Peyer's patch (tissue), 4 donors: ENCODE results near the gene POU6F2. TPM values are rescaled to one million over a fixed set of nuclear protein-coding genes. Genes with fewer than 3 reads are reported as not detected.

Experiments
- DNase-seq, 3 donors: peaks; one replicate each; pipeline ENCODE4 v3.0.0-alpha.2; 2017 to 2019
- H3K27ac ChIP-seq, 4 donors: fragments of 200-600 bp; sonication (generic); one replicate each; pipeline ENCODE4 v1.5.1; 2016 to 2019
- H3K27me3 ChIP-seq, 2 donors: fragments of 200-600 bp; sonication (generic); one replicate each; pipeline ENCODE4 v1.5.1; 2019
- H3K36me3 ChIP-seq, 3 donors: fragments of 200-600 bp; sonication (generic); one replicate each; pipeline ENCODE4 v1.5.1; 2016 to 2019
- H3K4me1 ChIP-seq, 4 donors: fragments of 200-600 bp; sonication (generic); one replicate each; pipeline ENCODE4 v1.5.1; 2016 to 2019
- H3K4me3 ChIP-seq, 4 donors: fragments of 200-600 bp; sonication (generic); 1 replicate in 3 of 4; 2 replicates in 1 of 4; pipeline ENCODE4 v1.5.1; 2016 to 2019; ENCODE audit warnings: mild to moderate bottlenecking in 1 of 4
- H3K9me3 ChIP-seq, 4 donors: fragments of 200-600 bp; sonication (generic); one replicate each; pipeline ENCODE4 v1.5.1; 2016 to 2019; ENCODE audit warnings: mild to moderate bottlenecking in 1 of 4
- POLR2A ChIP-seq, 2 donors: fragments of 450-650 bp; IDR thresholded peaks; one replicate each; pipeline ENCODE4 v1.5.1; 2017; ENCODE audit warnings: antibody characterized with exemption in 2 of 2, mild to moderate bottlenecking in 2 of 2, moderate library complexity in 2 of 2
- total RNA-seq, 4 donors: library from RNA; depleted of rRNA; stranded (reverse); fragments of >200 nt; gene quantifications; one replicate each; pipeline ENCODE4 v1.1.0, GENCODE V29; 2016
- TF ChIP-seq, protein P1 (sequence below), 6 experiments: fragments of 450-650 bp in 4 of 6; fragments of 200-600 bp in 2 of 6; sonication (generic) in 1 of 6; IDR thresholded peaks; one replicate each; pipeline ENCODE4 v1.5.1; 2017 to 2019; ENCODE audit warnings: antibody characterized with exemption in 6 of 6, mild to moderate bottlenecking in 3 of 6, moderate library complexity in 1 of 6

POU6F2 gene
- total RNA-seq, 4 donors from 2014 or later = 0.80 to 1.3 (median 1.2) TPM; not detected in 1

DNA sequence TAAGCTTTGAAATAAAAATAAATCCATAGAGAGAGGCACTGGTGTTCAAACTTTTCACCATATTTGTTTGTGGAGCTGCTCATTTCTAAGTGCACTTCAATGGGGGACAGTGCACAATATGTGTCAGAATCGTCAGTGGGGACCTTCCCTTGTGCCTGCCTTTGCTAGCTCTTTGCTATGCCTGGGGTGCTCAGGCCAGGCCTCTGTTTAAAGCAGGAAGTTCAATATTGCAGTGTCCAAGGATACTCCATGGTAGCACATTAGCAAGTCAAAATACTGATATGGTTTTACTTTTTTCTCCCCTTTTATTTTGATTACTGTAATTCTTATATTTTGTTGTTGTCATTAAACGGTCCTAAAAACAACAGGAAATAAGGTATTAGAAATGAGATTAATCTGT lies 113.4 kb downstream of the POU6F2 start:
- Histone ChIP-seq H3K9me3 (no peaks in the 10 kb centered on the region), H3K4me1 (no peaks in the 10 kb centered on the region), H3K36me3 (no peaks in the 10 kb centered on the region), H3K4me3 (no peak overlapping the region), H3K27ac (no peak overlapping the region), H3K27me3 (no peaks in the 10 kb centered on the region)
- TF ChIP-seq, protein P1, sequence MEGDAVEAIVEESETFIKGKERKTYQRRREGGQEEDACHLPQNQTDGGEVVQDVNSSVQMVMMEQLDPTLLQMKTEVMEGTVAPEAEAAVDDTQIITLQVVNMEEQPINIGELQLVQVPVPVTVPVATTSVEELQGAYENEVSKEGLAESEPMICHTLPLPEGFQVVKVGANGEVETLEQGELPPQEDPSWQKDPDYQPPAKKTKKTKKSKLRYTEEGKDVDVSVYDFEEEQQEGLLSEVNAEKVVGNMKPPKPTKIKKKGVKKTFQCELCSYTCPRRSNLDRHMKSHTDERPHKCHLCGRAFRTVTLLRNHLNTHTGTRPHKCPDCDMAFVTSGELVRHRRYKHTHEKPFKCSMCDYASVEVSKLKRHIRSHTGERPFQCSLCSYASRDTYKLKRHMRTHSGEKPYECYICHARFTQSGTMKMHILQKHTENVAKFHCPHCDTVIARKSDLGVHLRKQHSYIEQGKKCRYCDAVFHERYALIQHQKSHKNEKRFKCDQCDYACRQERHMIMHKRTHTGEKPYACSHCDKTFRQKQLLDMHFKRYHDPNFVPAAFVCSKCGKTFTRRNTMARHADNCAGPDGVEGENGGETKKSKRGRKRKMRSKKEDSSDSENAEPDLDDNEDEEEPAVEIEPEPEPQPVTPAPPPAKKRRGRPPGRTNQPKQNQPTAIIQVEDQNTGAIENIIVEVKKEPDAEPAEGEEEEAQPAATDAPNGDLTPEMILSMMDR (IDR thresholded peaks at IDR 0.05) = no peak
- TF ChIP-seq POLR2A (IDR thresholded peaks at IDR 0.05) = no peak
- no peak for DNase-seq

DNA sequence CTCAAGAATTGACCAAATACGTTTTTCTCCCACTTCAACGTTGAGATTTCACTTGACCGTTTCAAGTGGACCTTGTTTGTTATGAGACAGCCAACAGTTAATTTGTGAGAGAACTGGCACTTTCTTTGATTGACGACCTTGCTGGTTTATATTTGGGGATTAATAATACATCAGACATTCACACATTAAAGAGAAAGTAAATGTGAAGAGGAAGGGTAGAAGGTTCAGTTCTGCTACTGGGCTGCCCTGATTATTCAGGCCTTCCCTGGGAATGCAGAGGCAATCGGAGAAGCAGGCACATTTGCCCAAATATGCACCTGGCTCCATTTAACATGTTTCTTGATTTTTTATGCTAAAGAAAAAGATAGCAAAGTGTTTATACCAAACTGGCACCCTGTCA lies 114.1 kb downstream of the POU6F2 start:
- no peak for TF ChIP-seq POLR2A (IDR thresholded peaks at IDR 0.05)
- TF ChIP-seq, protein P1 (IDR thresholded peaks at IDR 0.05) = no peak
- no peak for DNase-seq
- no peaks in the 10 kb centered on the region for H3K4me1 ChIP-seq
- no peaks in the 10 kb centered on the region for H3K9me3 ChIP-seq
- no peaks in the 10 kb centered on the region for H3K27me3 ChIP-seq
- H3K4me3 ChIP-seq = no peak overlapping the region
- H3K27ac ChIP-seq = no peak overlapping the region
- H3K36me3 ChIP-seq = no peaks in the 10 kb centered on the region

DNA sequence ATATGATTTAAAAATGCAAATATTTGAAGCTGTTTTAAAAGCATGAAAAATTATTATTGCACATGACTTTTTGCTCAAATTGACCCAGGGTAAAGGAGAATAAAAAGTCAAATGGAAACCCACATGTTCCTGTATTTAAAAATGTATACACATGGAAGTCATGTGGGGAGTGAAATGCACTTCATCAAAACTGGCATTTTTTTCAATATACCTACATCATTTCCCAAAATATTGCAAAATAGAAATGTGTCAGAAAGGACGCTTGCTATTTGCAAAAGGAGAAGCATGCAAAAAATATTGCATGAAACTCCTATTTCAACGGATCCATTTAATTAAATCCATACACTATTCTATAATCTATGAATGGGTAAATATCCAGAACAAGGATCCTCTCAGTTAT lies 117.0 kb downstream of the POU6F2 start:
- H3K4me1 ChIP-seq = no peaks in the 10 kb centered on the region
- H3K36me3 ChIP-seq = no peaks in the 10 kb centered on the region
- no peak for DNase-seq
- H3K27ac ChIP-seq = no peak overlapping the region
- no peaks in the 10 kb centered on the region for H3K9me3 ChIP-seq
- H3K27me3 ChIP-seq = no peaks in the 10 kb centered on the region
- H3K4me3 ChIP-seq = no peak overlapping the region
- TF ChIP-seq POLR2A (IDR thresholded peaks at IDR 0.05) = no peak
- TF ChIP-seq, protein P1 (IDR thresholded peaks at IDR 0.05) = no peak

DNA sequence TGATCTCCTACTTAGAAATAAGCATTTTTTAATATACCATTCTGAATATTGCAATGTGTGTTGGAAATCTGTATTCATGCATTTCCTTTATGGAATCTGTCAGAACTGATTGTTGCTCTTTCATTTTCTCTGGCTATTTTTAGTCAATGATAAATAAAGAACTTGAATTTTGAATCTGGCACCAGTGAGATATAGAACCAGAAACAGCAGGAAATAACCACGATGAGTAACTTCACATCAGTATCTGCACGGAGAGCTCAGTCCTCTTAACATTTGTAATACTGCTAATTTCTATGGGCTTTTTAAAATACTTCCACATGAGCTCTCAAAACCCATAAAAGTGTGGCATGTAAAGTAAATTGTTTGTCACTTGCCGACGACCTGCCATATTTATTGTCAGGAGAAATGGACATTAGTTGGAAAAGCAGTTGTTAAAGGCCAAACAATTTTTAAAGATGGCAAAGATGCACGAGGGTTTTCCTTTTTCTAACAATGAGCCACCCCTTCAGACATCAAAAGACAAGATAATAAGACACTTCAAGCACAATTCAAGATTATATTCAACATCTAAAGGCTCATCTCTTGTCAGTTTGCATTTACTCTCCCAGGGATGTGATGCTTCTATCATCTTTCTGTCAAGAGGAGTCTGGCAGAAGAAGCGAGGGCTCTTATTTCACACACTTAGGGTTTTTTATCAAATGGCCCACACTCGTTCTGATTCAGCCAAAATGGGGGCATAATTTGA lies 118.3 kb downstream of the POU6F2 start:
- Histone ChIP-seq H3K9me3 (no peaks in the 10 kb centered on the region), H3K27ac (no peak overlapping the region), H3K4me3 (no peak overlapping the region), H3K27me3 (no peaks in the 10 kb centered on the region), H3K36me3 (no peaks in the 10 kb centered on the region), H3K4me1 (no peaks in the 10 kb centered on the region)
- TF ChIP-seq, protein P1 (IDR thresholded peaks at IDR 0.05) = no peak
- no peak for TF ChIP-seq POLR2A (IDR thresholded peaks at IDR 0.05)
- no peak for DNase-seq

DNA sequence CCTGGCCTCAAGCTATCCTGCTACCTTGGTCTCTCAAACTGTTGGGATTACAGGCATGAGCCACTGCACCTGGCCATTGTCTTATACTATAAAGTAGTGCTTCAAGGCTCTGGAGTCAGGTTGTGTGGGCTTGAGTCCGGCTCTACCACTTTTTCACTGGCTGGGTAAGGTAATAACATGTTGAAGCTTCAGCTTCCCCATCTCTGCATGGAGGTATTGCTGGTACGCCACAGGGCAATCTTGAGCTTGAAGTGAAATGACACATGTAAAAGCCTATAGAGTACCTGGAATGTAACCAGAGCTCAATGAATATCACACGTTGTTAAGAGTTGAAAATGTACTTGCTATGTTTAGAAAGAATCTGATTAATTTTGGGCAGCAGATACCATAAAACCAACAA lies 120.8 kb downstream of the POU6F2 start:
- Histone ChIP-seq H3K4me1 (no peaks in the 10 kb centered on the region), H3K27ac (no peak overlapping the region), H3K27me3 (no peaks in the 10 kb centered on the region), H3K9me3 (no peaks in the 10 kb centered on the region), H3K36me3 (no peaks in the 10 kb centered on the region), H3K4me3 (no peak overlapping the region)
- TF ChIP-seq POLR2A (IDR thresholded peaks at IDR 0.05) = no peak
- TF ChIP-seq, protein P1 (IDR thresholded peaks at IDR 0.05) = no peak
- DNase-seq = no peak
